Measurements from ENCODE around the gene LINC01488. TPM values are rescaled to one million over a fixed set of nuclear protein-coding genes. Genes with fewer than 3 reads are reported as not detected.

The LINC01488 gene
- total and polyA plus RNA-seq, 4 donors = not detected

DNA sequence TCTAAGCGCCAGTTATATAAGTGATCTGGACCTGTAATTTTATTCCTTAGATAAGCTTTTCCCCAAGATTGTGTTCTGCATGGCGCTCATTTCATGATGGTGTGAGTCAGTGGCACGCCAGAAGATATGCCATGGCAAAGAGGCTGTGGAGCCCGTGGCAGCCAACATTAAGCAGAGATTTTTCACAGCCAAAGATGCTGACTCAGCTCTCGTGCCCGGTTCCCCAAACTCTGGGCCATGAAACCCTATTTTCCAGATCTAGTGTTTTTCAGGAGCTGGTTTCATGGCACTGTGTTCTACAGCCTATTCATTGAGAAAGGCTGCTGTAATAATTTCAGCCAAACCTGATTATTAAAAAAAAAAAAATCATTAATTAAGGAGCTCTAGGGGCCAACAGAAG is 15.4 kb upstream of the LINC01488 start:
- peak; percentile 9 to 34 for DNase-seq
- intact Hi-C loops (cut with DNase I) = no loop called here
- Histone ChIP-seq H3K36me3 (ENCODE audit: control insufficient read depth in 1 of 2, insufficient read depth in 2 of 2, low read length in 1 of 2) (no peaks in the 10 kb centered on the region), H3K27ac (ENCODE audit: low read depth in 1 of 2, low read length in 2 of 2) (no peak overlapping the region), H3K4me1 (ENCODE audit: control insufficient read depth in 1 of 2, insufficient read depth in 2 of 2, low read length in 2 of 2) (no peaks in the 10 kb centered on the region), H3K9me3 (ENCODE audit: control insufficient read depth, low read length) (no peaks in the 10 kb centered on the region), H3K4me3 (ENCODE audit: low read length in 2 of 2) (no peak overlapping the region), H3K27me3 (ENCODE audit: control insufficient read depth in 1 of 2, insufficient read depth in 2 of 2, low read length in 1 of 2) (no peaks in the 10 kb centered on the region)
- ATAC-seq (ENCODE audit: low FRiP score) = no peak
- WGBS, 2 donors = 55 to 58% methylated on average over 6 of the region's 6 CpGs

DNA sequence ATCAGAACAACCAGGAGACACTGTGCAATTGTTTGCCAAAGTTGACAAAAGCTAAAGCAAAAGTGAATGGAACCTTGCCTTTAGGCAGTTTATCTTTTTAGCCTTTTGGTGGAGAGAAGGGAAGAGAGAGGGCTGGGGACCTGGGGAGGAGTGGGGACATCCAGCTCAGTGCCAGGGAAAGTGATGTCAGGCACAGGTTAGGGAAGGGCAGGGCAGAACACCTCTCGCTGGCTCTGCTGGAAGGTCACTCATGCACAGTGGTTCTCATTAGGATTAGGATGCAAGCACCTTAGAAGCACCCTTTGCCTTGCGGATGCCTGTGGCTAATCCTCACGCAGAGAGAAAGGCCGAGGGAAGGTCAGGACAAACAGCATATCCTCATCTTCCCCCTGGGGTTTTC is 14.3 kb upstream of the LINC01488 start:
- WGBS, 2 donors = 97 to 99% methylated on average over 4 of the region's 4 CpGs
- no peaks in the 10 kb centered on the region for H3K9me3 ChIP-seq (ENCODE audit: control insufficient read depth, low read length)
- H3K4me3 ChIP-seq (ENCODE audit: low read length in 2 of 2) = no peak overlapping the region
- H3K27me3 ChIP-seq (ENCODE audit: control insufficient read depth in 1 of 2, insufficient read depth in 2 of 2, low read length in 1 of 2) = no peaks in the 10 kb centered on the region
- no peak overlapping the region for H3K27ac ChIP-seq (ENCODE audit: low read depth in 1 of 2, low read length in 2 of 2)
- no peaks in the 10 kb centered on the region for H3K4me1 ChIP-seq (ENCODE audit: control insufficient read depth in 1 of 2, insufficient read depth in 2 of 2, low read length in 2 of 2)
- DNase-seq (peak in 1 of 2 donors; percentile 10), ATAC-seq (ENCODE audit: low FRiP score) (no peak)
- no peaks in the 10 kb centered on the region for H3K36me3 ChIP-seq (ENCODE audit: control insufficient read depth in 1 of 2, insufficient read depth in 2 of 2, low read length in 1 of 2)
- intact Hi-C loops (cut with DNase I) = no loop called here

DNA sequence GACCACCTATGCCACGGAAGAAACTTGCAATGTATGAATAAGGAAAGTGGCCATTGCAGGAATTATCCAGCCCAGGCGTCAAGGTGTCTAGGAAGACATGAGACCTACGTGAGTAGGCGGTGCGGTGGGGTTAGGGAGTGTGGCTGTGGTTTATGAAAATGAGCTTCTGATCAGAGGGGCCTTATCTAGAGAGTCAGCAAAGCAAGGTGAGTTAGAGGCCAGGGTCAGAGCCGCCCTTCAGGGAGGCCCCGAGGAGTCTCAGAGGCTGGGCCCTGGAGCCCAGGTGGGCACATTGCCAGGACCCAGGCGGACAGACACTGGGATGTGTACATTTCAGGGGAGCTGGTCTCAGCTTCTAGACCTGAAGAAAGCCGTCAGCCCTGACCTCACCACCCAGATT is 13.8 kb upstream of the LINC01488 start:
- H3K4me1 ChIP-seq (ENCODE audit: control insufficient read depth in 1 of 2, insufficient read depth in 2 of 2, low read length in 2 of 2) = no peaks in the 10 kb centered on the region
- ATAC-seq (ENCODE audit: low FRiP score) = no peak
- no peaks in the 10 kb centered on the region for H3K27me3 ChIP-seq (ENCODE audit: control insufficient read depth in 1 of 2, insufficient read depth in 2 of 2, low read length in 1 of 2)
- H3K4me3 ChIP-seq (ENCODE audit: low read length in 2 of 2) = no peak overlapping the region
- intact Hi-C loops (cut with DNase I) = no loop called here
- no peaks in the 10 kb centered on the region for H3K36me3 ChIP-seq (ENCODE audit: control insufficient read depth in 1 of 2, insufficient read depth in 2 of 2, low read length in 1 of 2)
- H3K27ac ChIP-seq (ENCODE audit: low read depth in 1 of 2, low read length in 2 of 2) = no peak overlapping the region
- H3K9me3 ChIP-seq (ENCODE audit: control insufficient read depth, low read length) = no peaks in the 10 kb centered on the region
- DNase-seq = peak; percentile 40 to 67
- WGBS, 2 donors = 95 to 96% methylated on average over 9 of the region's 9 CpGs

DNA sequence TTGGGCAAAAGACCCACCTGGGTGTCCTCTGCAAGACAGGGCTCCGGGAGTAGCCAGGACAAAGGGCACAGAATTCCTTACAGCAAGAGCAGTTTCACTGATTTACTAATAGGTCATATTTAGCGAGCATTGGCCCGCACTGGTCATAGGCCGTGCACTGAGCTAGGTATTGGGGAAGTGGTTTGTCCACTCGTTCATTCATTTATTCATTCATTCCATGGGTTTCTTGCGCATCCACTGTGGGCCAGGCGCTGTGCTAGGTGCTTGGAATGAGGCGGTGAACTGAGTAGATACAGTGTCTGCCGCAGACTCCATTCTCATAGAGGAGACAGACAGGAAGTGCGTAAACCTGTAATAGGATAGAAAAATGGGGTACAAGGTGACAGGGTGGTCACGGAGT is 13.2 kb upstream of the LINC01488 start:
- WGBS, 2 donors = 92 to 93% methylated on average over 11 of the region's 11 CpGs
- H3K9me3 ChIP-seq (ENCODE audit: control insufficient read depth, low read length) = no peaks in the 10 kb centered on the region
- H3K27me3 ChIP-seq (ENCODE audit: control insufficient read depth in 1 of 2, insufficient read depth in 2 of 2, low read length in 1 of 2) = no peaks in the 10 kb centered on the region
- no peak overlapping the region for H3K27ac ChIP-seq (ENCODE audit: low read depth in 1 of 2, low read length in 2 of 2)
- H3K4me3 ChIP-seq (ENCODE audit: low read length in 2 of 2) = no peak overlapping the region
- intact Hi-C loops (cut with DNase I) = no loop called here
- ATAC-seq (ENCODE audit: low FRiP score) = no peak
- H3K4me1 ChIP-seq (ENCODE audit: control insufficient read depth in 1 of 2, insufficient read depth in 2 of 2, low read length in 2 of 2) = no peaks in the 10 kb centered on the region
- peak; percentile 32 to 45 for DNase-seq
- no peaks in the 10 kb centered on the region for H3K36me3 ChIP-seq (ENCODE audit: control insufficient read depth in 1 of 2, insufficient read depth in 2 of 2, low read length in 1 of 2)

DNA sequence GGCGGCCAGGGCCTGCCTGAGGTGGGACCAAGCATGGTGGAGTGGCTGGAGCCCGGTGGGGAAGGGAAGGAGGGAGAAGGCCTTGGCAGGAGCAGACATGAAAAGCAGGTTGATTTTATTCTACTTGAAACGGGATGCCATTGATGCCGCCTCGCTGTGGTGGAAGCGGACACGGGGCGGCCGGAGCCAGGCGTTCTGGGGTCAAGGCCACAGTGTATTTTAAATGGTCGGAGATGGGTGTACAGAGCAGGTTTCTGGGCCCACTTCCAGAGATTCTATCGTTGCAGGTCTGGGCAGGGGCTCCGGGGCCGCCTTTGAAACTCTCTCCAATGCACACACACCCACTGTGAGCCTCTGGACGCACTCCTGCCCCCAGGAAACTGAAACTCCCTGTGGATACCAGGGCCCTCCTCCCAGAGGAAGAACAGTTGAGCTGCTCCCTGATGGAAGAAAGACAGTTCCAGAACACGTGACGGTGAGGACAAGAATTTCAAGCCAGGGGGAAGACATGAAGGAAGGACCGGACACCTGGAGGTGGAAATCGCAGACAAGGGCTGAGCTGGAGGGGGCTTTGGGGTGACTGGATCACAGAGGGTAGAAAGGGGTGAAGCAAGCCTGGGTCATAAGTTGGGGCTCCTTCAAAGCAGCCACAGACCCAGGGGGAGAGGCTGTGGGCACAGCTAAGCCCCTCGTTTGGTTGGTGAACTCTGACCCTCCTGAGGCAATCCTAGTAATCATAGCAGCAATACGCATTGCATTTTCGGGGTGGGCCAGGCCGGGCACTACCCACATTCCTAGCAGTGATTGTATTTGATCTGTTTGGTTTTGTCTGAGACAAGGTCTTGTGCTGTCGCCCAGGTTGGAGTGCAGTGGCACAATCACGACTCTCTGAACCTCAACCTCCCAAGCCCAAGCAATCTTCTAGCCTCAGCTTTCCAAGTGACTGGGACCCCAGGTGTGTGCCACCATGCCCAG is 12.3 kb upstream of the LINC01488 start:
- no peaks in the 10 kb centered on the region for H3K36me3 ChIP-seq (ENCODE audit: control insufficient read depth in 1 of 2, insufficient read depth in 2 of 2, low read length in 1 of 2)
- H3K4me3 ChIP-seq (ENCODE audit: low read length in 2 of 2) = no peak overlapping the region
- H3K9me3 ChIP-seq (ENCODE audit: control insufficient read depth, low read length) = peaks cover 2% of the 10 kb centered on the region
- ATAC-seq (ENCODE audit: low FRiP score) (no peak), DNase-seq (peak; percentile 38 to 49)
- 92 to 95% methylated on average over 25 of the region's 25 CpGs for WGBS, 2 donors
- H3K4me1 ChIP-seq (ENCODE audit: control insufficient read depth in 1 of 2, insufficient read depth in 2 of 2, low read length in 2 of 2) = no peaks in the 10 kb centered on the region
- no peak overlapping the region for H3K27ac ChIP-seq (ENCODE audit: low read depth in 1 of 2, low read length in 2 of 2)
- H3K27me3 ChIP-seq (ENCODE audit: control insufficient read depth in 1 of 2, insufficient read depth in 2 of 2, low read length in 1 of 2) = no peaks in the 10 kb centered on the region
- intact Hi-C loops (cut with DNase I) = no loop called here

DNA sequence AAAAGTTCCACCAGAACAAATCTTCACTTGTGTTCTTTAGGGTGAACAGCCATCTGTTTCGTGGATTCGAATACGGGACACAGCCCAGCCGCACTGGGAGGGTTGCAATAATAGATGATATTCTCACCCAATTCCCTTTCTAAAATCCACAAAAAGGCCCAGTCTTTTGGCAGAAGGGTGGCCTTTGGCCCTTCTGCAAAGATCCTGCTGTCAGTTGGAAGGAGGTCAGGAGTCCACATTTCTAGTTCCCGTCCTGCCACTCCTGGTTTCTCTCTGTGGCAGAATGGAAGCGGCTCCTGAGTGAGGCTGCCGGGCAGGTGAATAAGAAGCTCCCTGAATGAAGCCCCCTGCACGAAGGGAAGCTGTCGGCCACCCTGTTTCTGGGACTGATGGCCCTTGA is 11.2 kb upstream of the LINC01488 start:
- Histone ChIP-seq H3K4me1 (ENCODE audit: control insufficient read depth in 1 of 2, insufficient read depth in 2 of 2, low read length in 2 of 2) (no peaks in the 10 kb centered on the region), H3K4me3 (ENCODE audit: low read length in 2 of 2) (no peak overlapping the region), H3K27ac (ENCODE audit: low read depth in 1 of 2, low read length in 2 of 2) (no peak overlapping the region), H3K36me3 (ENCODE audit: control insufficient read depth in 1 of 2, insufficient read depth in 2 of 2, low read length in 1 of 2) (no peaks in the 10 kb centered on the region), H3K27me3 (ENCODE audit: control insufficient read depth in 1 of 2, insufficient read depth in 2 of 2, low read length in 1 of 2) (no peaks in the 10 kb centered on the region), H3K9me3 (ENCODE audit: control insufficient read depth, low read length) (peaks cover 2% of the 10 kb centered on the region)
- no peak for ATAC-seq (ENCODE audit: low FRiP score)
- peak; percentile 13 to 65 for DNase-seq
- intact Hi-C loops (cut with DNase I) = no loop called here
- 95 to 96% methylated on average over 9 of the region's 9 CpGs for WGBS, 2 donors

DNA sequence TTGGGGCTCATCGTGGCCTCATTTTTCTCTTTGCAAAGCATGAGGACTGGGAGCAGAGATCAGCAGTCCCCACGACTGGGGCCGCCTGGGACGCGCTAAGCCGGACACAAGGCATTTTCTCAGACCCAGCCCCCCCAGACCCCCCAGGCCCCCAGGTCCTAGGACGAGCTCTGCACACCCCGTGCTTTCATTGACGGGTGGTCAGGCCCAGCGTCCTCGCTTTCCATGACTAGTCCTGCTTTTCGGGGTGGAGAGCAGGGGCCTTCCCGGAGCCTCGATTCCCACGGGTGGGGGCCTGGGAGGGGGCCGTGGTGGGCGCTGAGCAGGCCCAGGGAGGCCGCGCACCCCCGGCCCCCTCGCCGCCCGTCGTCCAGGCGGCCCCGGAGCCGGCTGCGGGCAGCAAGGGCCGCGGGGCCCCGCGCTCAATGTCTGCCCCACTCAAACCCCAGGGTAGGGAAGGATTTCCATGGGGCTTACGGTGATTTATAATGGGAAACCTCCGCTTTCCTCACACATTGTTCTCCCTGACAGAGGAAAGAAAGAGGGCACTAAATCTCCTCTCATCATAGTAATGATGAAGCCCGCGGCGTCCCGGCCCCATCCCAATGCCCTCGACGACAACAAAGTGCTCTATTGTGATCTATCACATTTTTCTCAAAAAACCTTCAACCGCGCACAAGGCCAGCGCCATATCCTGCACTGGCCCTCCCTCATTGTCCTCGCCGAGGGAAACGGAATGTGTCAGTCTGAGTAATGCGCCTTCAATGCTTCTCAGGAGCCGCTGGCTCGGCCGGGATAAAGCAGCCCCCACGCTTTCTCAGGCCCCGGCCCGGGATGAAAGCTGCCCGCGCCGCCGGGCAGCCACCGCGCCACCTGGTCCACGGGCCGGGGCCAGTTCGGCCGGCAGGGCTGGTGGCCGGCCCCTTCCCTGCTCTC is 10.4 kb upstream of the LINC01488 start:
- 60 to 69% methylated on average over 64 of the region's 64 CpGs for WGBS, 2 donors

DNA sequence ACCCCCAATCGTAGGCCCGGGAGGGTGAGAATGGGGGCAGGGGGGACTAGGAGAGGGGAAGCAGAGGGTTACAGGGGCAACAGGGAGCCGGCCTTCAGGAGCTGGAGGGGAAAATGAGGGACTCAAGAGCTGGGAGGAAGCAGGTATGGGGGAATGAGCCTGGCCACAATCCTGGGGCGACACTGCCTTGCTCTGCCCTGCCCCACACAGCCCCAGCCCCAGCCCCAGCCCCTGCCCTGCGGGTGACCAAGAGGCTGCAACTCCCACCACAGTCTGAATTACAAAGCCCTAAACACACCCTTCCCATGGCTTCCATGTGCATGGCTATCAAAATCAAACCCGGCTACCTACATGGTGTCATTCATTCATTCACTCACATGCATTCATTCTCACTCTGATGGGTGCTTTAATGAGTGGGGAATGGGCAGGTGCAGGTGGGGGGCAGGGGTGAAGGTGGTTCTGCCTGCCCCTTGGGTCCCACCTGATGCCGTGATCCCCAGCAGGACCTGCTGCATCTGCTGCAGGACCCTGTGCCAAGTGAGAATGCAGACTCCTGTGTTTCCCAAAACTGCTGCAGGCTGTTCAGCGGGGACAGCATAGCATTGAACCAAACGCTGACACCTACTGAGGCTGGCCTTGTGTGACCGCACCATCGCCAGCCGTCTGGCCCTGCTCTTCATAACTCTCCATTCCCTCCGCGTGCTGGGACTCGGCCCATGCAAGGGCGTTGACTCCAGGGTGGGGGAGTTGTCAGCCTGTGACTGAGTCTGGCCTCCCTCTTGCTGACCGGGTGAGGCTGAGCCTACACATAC is 9.5 kb upstream of the LINC01488 start:
- 87 to 88% methylated on average over 17 of the region's 17 CpGs for WGBS, 2 donors
- peak; percentile 35 to 65 for DNase-seq
- no peak overlapping the region for H3K4me3 ChIP-seq (ENCODE audit: low read length in 2 of 2)
- no peaks in the 10 kb centered on the region for H3K27me3 ChIP-seq (ENCODE audit: control insufficient read depth in 1 of 2, insufficient read depth in 2 of 2, low read length in 1 of 2)
- no peak overlapping the region for H3K27ac ChIP-seq (ENCODE audit: low read depth in 1 of 2, low read length in 2 of 2)
- no peaks in the 10 kb centered on the region for H3K36me3 ChIP-seq (ENCODE audit: control insufficient read depth in 1 of 2, insufficient read depth in 2 of 2, low read length in 1 of 2)
- H3K4me1 ChIP-seq (ENCODE audit: control insufficient read depth in 1 of 2, insufficient read depth in 2 of 2, low read length in 2 of 2) = no peaks in the 10 kb centered on the region
- intact Hi-C loops (cut with DNase I) = no loop called here
- peaks cover 2% of the 10 kb centered on the region for H3K9me3 ChIP-seq (ENCODE audit: control insufficient read depth, low read length)
- no peak for ATAC-seq (ENCODE audit: low FRiP score)

More for the DNA sequence above, 10.4 kb upstream of the LINC01488 start:
- ATAC-seq (ENCODE audit: low FRiP score) (no peak), DNase-seq (peak; percentile 35 to 75)
- Histone ChIP-seq H3K4me1 (ENCODE audit: control insufficient read depth in 1 of 2, insufficient read depth in 2 of 2, low read length in 2 of 2) (no peaks in the 10 kb centered on the region), H3K36me3 (ENCODE audit: control insufficient read depth in 1 of 2, insufficient read depth in 2 of 2, low read length in 1 of 2) (no peaks in the 10 kb centered on the region), H3K4me3 (ENCODE audit: low read length in 2 of 2) (no peak overlapping the region), H3K9me3 (ENCODE audit: control insufficient read depth, low read length) (peaks cover 2% of the 10 kb centered on the region), H3K27ac (ENCODE audit: low read depth in 1 of 2, low read length in 2 of 2) (no peak overlapping the region), H3K27me3 (ENCODE audit: control insufficient read depth in 1 of 2, insufficient read depth in 2 of 2, low read length in 1 of 2) (no peaks in the 10 kb centered on the region)
- intact Hi-C loops (cut with DNase I) = no loop called here

All from aorta (tissue), 5 donors.